ENCODE results near the gene LKAAEAR1. TPM values are rescaled to one million over a fixed set of nuclear protein-coding genes. Genes with fewer than 3 reads are reported as not detected.

LKAAEAR1 gene
- total and polyA plus RNA-seq, 9 of the 15 experiments (the other 6 are each of a cell fraction or from before 2014, with no cell fraction given): not detected

- POLR2A ChIA-PET: interaction anchor here (0.5 to 1.3 kb wide), 4 partner anchors 17 to 119 kb away, joined by 3 read pairs; no protein-coding TSS in a partner anchor
- DNase-seq (ENCODE audit: extremely low read depth in 1 of 4, low spot score in 3 of 4): peak; percentile 88 to 94 (median 92)
- peak; percentile 85 for ATAC-seq
- peaks cover 1 to 8% of the 10 kb centered on the region in 2 experiments; a peak in 4 of 5 replicates for H3K27me3 ChIP-seq (ENCODE audit: control insufficient read depth in 2 of 2, insufficient read depth in 2 of 2, low read length in 2 of 2)
- no TSS peak for BruUV-seq (replicated peaks)
- no peaks in the 10 kb centered on the region for H3K36me3 ChIP-seq (ENCODE audit: control insufficient read depth, insufficient read depth, low read length)
- peak within 1 kb of the TSS; percentile 70 for H3K4me2 ChIP-seq (ENCODE audit: insufficient read depth, low read length)
- intact Hi-C loops (cut with micrococcal nuclease) (no loop called here), in situ Hi-C loops (cut with MboI) (no loop called here)
- peak within 1 kb of the TSS; percentile 90 for H2AFZ ChIP-seq (ENCODE audit: low read depth, low read length)
- H4K20me1 ChIP-seq (replicated peaks; ENCODE audit: control insufficient read depth, insufficient read depth, low read length): no peaks in the 10 kb centered on the region; the same call in 1 of the 2 replicates
- no peaks in the 10 kb centered on the region for H3K9me1 ChIP-seq (ENCODE audit: control insufficient read depth, insufficient read depth, low read length)
- WGBS (ENCODE audit: insufficient coverage, low coverage, missing lambda C conversion rate): 0% methylated on average over 12 of the region's 73 CpGs
- H3K9me3 ChIP-seq (replicated peaks; ENCODE audit: control insufficient read depth, insufficient read depth, low read depth, low read length): no peaks in the 10 kb centered on the region
- H3K4me1 ChIP-seq (replicated peaks in 1 of 2; ENCODE audit: control insufficient read depth in 2 of 2, insufficient read depth in 2 of 2, low read length in 2 of 2): peaks cover 16 to 84% of the 10 kb centered on the region in 2 experiments; a peak in 4 of 5 replicates
- peaks cover 10% of the 10 kb centered on the region; the same call in 2 of the 3 replicates for H3K79me2 ChIP-seq (ENCODE audit: control insufficient read depth, insufficient read depth, low read length)
- peak within 1 kb of the TSS; percentile 75 for H3K27ac ChIP-seq (ENCODE audit: extremely low read depth, low read depth, low read length)
- H3K4me3 ChIP-seq: peak within 1 kb of the TSS; percentile 70
- FAIRE-seq: peak; percentile 42
- H3K9ac ChIP-seq (ENCODE audit: insufficient read depth in 1 of 2, low read depth in 2 of 2, low read length in 2 of 2): peak within 1 kb of the TSS; percentile 78 to 94
- CTCF ChIA-PET (ENCODE audit: low intra/inter-chr PET ratio): no interaction called here
- TF ChIP-seq NKRF (IDR thresholded peaks at IDR 0.05; ENCODE audit: borderline replicate concordance) (peak; percentile 41; the same call in 1 of the 2 replicates), ZNF436 (CRISPR knock-in tag; IDR thresholded peaks at IDR 0.05) (no peak), PURB (CRISPR knock-in tag; IDR thresholded peaks at IDR 0.05; ENCODE audit: low read depth) (no peak), MLLT1 (IDR thresholded peaks at IDR 0.05) (no peak), ARHGAP35 (IDR thresholded peaks at IDR 0.05; ENCODE audit: partially characterized antibody) (no peak), CEBPG (CRISPR knock-in tag; IDR thresholded peaks at IDR 0.05) (no peak), CEBPG (tag; conservative IDR thresholded peaks at IDR 0.05 in 1 of 2, IDR thresholded peaks at IDR 0.05 in 1 of 2) (0 out of 4 replicates have a peak, but pooled peaks of 1 of the 2 experiments have one; percentile 14), ZNF277 (CRISPR knock-in tag; IDR thresholded peaks at IDR 0.05; ENCODE audit: borderline replicate concordance) (no peak), TAF9B (IDR thresholded peaks at IDR 0.05; ENCODE audit: partially characterized antibody) (no peak), ZNF444 (CRISPR knock-in tag; IDR thresholded peaks at IDR 0.05) (peak; percentile 83; the same call in 1 of the 2 replicates), ZNF695 (CRISPR knock-in tag; IDR thresholded peaks at IDR 0.05) (no peak), EGR1 (conservative IDR thresholded peaks at IDR 0.05) (peak; percentile 77), ETV6 (IDR thresholded peaks at IDR 0.05; ENCODE audit: borderline replicate concordance in 1 of 2, low read depth in 2 of 2, low read length in 1 of 2) (peak; percentile 75 to 79; a peak in 2 of 4 replicates), ETV6 (CRISPR knock-in tag; IDR thresholded peaks at IDR 0.05; ENCODE audit: borderline replicate concordance) (no peak)
- TF ChIP-seq, protein P1, sequence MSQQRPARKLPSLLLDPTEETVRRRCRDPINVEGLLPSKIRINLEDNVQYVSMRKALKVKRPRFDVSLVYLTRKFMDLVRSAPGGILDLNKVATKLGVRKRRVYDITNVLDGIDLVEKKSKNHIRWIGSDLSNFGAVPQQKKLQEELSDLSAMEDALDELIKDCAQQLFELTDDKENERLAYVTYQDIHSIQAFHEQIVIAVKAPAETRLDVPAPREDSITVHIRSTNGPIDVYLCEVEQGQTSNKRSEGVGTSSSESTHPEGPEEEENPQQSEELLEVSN (IDR thresholded peaks at IDR 0.05; ENCODE audit: borderline replicate concordance in 1 of 2, extremely low read depth in 1 of 2, insufficient read depth in 1 of 2, insufficient read length in 1 of 2, low read depth in 1 of 2, low read length in 1 of 2, poor library complexity in 1 of 2, severe bottlenecking in 1 of 2): peak; percentile 57 to 78
Observed at GRCh38 chr20:64079273-64080012, 4.8 kb downstream of the LKAAEAR1 start, which contains the start of gene RGS19. TSS of gene RGS19 (minus strand) at chr20:64079518. CDS start at chr20:64076886, 2,632 bp downstream.

Data from K562 (cell line).